Embryonic facial prominence (tissue), 1 donor: ENCODE data around the gene RAB7B.
"Not testable (repeated sequence)": the region's sequence is repeated elsewhere in the genome, so short reads cannot be mapped to it uniquely, and the experiment has no call there.

ENCODE experiments used
- DNase-seq: peaks from one replicate; pipeline ENCODE4 v3.0.0-alpha.2; 2016; ENCODE audit errors: extremely low spot score

RAB7B gene

DNA sequence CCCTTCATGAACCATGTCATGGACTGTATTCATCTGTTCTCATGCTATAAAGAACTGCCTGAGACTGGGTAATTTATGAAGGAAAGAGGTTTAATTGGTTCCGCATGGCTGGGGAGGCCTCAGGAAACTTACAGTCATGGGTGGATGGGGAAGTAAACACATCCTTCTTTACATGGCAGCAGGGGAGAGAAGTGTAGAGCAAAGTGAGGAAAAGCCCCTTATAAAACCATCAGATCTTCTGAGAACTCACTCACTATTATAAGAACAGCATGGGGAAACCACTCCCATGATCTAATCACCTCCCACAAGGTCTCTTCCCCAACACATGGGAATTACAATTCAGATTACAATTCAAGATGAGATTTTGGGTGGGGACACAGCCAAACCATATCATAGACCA is 6.6 kb downstream of the RAB7B start:
- not testable (repeated sequence) for DNase-seq

GRCh38 chr1:205994346-205994745 is 8.8 kb downstream of the RAB7B start:
- peak; percentile 37 for DNase-seq

DNA sequence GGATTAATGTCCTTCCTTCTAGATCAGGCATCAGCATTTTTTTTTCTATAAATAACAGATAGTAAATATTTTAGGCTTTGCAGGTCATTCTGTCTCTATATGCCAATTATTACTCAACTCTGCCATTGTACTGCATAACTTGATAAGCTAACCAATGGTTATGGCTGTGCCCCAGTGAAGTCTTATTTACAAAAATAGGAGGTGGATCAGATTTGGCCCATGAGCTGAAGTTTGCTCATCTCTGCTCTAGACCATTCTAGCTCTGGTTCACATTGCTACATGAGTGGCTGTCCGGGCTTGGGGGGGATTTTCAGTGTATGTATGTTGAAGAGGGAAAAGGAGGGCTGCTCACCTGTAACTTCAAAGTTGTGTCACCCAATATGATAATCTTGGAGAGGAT is 10.1 kb downstream of the RAB7B start:
- DNase-seq, result no peak

- DNase-seq, result no peak
Measured at GRCh38 chr1:205992218-205992882, 10.8 kb downstream of the RAB7B start.

DNA sequence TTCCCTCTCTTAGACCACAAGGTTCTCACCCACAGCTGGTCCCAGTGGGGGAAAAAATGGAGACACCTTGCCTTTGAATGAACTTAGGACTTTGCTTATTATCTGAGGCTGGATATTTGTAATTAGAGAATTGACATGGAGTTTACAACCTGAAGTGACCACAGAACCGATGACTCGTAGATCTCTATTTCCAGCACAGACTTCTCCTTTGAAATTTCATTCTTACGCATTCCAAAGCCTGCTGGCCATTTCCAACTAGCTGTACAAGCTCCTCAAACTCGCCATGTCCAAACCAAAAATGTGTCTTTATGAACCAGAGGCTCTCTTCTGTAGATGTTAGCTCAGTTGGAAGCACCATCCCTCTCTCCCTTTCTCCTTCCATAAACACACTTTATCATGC is 12.0 kb downstream of the RAB7B start:
- DNase-seq, result no peak

DNA sequence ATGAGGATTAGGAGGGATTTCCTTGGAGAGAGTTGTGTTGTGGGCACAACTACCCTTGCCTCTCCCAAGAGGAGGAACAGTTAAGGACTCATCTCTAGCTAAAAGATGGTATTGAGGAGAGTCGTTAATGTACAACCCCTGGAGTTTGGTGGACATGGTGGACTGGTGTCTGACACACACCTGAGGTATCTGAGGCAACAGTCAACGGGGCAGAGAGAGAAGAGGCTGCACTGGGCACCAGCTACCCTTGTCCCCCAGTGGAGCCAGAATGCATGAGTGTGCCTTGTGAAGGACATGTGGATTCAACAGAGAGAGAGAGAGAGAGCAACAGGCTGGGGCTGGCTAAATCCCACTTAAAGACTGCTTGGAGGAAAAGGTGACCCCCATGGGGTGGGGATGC is 13.0 kb downstream of the RAB7B start:
- no peak for DNase-seq

GRCh38 chr1:205989786-205990185 is 13.4 kb downstream of the RAB7B start:
- no peak for DNase-seq

GRCh38 chr1:205988585-205988995 is 14.6 kb downstream of the RAB7B start:
- DNase-seq, result no peak

DNA sequence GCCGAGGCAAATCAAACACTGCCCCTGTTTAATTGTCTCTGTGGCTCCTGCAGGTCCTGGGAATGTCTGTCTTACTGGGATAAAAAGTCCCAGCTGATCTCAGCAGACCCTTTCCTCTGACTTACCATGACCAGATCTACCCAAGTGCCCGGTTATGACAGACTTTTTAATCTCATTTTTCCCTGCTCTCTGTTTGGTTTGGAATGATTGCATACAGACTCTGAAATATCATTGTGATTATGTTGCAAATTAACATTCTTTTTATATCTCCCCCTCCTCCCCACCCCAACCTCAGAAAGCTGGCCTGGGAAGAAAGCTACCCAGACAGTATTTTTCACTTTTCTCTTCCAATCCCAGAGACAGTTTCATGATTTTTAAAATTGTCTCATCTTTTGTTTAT is 16.3 kb downstream of the RAB7B start:
- DNase-seq, result no peak

DNA sequence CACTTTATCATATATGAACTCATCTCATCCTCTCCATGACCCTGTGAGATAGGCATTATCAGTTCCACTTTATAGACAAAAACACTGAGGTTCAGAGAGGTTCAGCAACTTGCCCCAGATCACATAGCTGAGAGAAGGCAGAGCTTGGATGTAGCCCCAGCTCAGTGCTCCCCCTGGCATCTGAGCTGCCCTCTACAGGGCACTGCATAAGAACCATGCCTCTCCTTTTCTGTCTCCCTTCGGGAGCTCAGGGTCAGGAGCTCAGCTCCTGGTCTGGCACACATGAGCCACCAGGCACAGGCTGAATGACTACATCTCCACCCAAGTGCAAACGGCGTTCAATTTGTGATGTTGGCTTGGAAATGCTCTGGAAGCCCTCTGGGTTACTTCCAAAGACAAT is 16.9 kb downstream of the RAB7B start:
- no peak for DNase-seq

DNA sequence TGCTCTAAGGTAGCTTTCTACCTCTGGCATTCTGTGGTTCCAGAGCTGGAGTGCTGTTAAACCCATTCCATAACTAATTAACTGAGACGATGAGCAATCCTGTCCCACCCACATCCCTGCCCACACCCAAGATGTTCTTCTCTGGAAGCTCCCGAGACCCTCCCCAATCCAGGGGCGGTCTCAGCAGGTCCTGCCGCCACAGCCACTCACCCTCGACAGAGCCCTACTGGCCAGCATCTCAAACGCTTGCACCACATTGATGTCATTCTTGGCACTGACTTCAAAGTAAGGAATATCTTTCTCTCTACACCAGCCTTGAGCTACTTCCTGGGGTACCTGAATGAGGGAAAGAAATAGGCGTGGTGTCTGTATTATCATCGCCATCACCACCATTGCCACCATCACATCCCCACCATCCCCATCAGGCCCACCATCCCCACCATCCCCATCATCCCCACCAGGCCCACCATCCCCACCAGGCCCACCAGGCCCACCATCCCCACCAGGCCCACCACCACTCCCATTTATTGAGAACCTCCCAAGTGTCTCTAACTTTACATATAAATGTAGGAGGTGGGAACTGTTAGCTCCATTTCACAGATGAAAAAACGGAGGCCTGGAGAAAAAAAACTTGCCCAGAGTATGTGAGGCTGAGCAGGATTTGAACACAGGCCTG is 17.7 kb downstream of the RAB7B start:
- DNase-seq, result no peak

- no peak for DNase-seq
Measured at GRCh38 chr1:205983925-205984725, 19.1 kb downstream of the RAB7B start.

GRCh38 chr1:205981257-205981656 is 21.9 kb downstream of the RAB7B start:
- DNase-seq, result no peak

DNA sequence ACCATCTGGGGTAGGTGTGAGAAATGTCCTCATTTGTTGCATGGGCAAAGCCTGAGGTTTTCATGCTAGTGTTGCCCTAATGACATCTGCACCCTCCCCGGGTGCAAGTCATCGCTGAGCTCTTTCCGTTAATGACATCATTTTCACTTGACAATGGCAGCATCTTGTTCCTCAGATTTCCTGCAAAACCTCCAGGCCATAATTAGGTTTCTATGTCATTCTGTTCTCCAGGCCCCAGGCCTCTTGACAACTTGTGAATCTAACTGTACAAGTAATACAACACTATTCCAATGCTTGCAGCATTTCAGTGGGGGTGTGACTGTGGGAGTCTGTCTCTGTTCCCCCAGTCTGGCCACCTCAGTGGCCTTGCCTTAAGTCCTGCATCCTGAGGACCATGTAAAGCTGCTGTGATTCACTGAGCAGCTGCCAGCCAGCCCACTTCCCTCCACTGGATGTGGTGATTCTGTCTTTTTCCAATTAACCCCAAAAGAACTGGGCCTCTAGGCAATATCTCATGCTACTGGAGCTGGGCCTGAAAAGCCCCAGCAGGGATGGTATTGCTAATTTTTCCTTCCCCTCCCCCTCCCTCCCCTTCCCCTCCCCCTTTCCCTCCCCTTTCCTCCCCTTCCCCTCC is 22.8 kb downstream of the RAB7B start:
- no peak for DNase-seq

GRCh38 chr1:205979301-205979700 is 23.9 kb downstream of the RAB7B start:
- no peak for DNase-seq

DNA sequence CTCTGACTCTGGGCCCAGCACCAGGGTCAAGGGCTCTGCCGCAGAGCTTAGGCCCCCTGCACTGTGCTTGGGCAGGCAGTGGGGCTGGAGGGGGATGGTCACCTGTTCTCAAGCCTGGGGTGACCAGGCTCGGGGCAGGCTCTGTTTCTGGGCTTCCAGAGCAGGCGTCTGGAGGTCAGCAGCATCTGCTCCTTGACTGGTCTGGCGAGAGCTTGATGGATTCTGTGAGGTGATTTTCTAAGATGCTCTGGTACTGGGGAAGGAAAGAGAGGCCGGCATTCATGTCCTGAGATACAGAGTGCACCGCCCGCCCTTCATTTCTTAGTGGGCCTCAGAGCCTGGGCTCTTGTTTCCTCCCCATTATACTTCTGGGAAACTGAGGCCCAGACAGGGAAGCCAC is 24.5 kb downstream of the RAB7B start:
- DNase-seq, result no peak

GRCh38 chr1:205977402-205978014 is 25.7 kb downstream of the RAB7B start:
- peak; percentile 59 for DNase-seq

DNA sequence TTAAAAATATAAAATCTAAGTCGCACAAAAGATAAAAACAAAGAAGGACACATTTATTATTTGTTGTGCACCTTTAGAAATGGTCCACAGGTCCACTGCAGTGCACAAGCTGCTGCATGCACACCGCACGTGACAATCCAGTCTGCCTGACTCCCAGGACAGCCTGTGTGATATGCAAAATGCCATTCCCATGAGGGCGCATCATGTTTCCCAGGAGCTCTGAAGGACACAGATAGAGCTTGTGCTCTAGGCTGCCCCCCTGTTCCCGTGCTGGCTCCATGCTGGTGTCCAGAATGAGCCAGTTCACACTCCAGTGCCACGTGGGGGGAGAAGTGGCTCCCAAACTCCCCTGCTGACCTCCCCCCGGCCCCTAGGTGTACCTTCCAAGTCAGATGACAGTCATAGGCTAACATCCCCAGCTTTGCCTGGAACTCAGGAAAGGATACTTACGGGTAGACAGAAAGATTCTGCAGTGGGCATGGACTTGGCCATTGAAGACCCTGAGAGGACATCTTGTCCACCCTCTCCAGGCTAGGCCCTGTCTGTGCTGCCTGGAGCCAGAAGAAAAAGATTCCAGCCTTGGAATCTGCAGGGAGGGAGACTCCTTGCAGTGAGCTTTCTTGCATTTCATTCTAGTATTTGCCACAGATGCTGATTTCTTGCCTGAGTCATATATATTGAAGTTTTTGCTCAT is 26.3 kb downstream of the RAB7B start:
- DNase-seq, result no peak

DNA sequence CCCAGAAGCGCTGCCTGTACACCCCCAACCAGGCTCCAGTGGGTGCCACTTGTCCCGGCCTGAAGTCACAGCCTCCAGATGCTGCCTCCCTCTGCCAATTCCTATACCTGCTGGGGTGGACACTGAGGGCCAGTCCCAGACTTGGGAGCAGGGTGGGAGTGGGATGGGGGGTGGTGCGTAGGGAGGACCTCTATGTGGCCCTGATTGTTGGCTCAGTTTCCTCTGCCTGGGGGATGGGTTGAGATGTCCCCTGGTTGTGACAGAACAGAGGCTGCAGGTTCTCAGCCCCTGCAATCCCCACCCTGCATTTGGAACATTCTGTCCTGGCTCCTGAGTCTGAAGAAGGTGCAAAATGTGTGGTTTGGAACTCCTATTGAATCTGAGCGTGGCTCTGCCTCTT is 27.2 kb downstream of the RAB7B start:
- DNase-seq, result no peak

DNA sequence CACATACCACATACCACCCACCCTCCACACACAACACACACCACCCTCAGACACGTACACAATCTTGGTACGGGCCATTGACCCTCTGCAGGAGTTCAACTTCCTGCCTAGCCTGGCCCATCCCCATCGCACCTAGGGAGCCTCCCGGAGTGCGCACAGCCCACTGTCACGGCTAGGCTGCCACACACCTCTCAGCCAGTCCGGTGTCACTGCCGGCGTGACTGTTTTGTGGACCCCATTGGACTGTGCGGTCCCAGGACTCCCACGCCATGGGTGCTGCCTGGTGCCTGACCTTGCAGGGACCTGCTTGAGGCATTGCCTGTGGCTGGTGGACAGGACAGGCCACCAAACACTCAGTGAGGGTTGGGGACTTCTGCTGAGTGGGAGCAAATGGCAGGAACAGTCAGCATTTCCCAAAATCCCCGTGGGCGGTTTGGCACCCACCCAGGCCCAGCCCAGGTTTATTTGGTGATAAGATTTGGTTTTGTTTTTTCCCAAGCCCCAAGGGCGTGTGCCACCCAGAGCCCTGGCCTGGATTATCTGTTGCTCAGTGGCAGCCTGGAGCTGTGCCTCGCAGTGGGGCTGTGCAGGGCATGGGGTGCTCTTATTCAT is 27.7 kb downstream of the RAB7B start:
- DNase-seq, result no peak

GRCh38 chr1:205974712-205975111 is 28.5 kb downstream of the RAB7B start:
- no peak for DNase-seq
